Heart right ventricle (tissue), 16 donors: ENCODE measurements around the gene NSD1. TPM values are rescaled to one million over a fixed set of nuclear protein-coding genes. Genes with fewer than 3 reads are reported as not detected.

ENCODE experiments used
- ATAC-seq, 8 donors: fragments of 200-7000 bp; cut with Tn5 transposase; one replicate each; pipeline ENCODE4 v1.9.1; 2020; ENCODE audit warnings: mild to moderate bottlenecking in 8 of 8, moderate library complexity in 8 of 8, moderate number of reproducible peaks in 1 of 8
- DNase-seq, 2 donors: peaks; one replicate each; pipeline ENCODE4 v3.0.0-alpha.2; 2020
- H3K27ac ChIP-seq, 10 donors: fragments of 200-600 bp; sonication (generic) in 2 of 10; one replicate each; pipeline versions ENCODE4 v1.5.0 to v1.8.0; 2020 to 2022; ENCODE audit warnings: mild to moderate bottlenecking in 3 of 10
- H3K27me3 ChIP-seq, 7 donors: fragments of 200-600 bp; one replicate each; pipeline ENCODE4 v1.8.0; 2021 to 2022; ENCODE audit warnings: mild to moderate bottlenecking in 2 of 7
- H3K36me3 ChIP-seq, 9 donors: fragments of 200-600 bp; sonication (generic) in 1 of 9; one replicate each; pipeline versions ENCODE4 v1.5.0 to v1.8.0; 2020 to 2022; ENCODE audit warnings: mild to moderate bottlenecking in 2 of 9
- H3K4me1 ChIP-seq, 9 donors: fragments of 200-600 bp; sonication (generic) in 1 of 9; one replicate each; pipeline versions ENCODE4 v1.5.0 to v1.8.0; 2020 to 2022; ENCODE audit warnings: mild to moderate bottlenecking in 4 of 9
- H3K4me3 ChIP-seq, 10 donors: fragments of 200-600 bp; sonication (generic) in 2 of 10; one replicate each; pipeline versions ENCODE4 v1.5.0 to v1.8.0; 2020 to 2022; ENCODE audit warnings: mild to moderate bottlenecking in 7 of 10, moderate library complexity in 2 of 10
- H3K9me3 ChIP-seq, 11 donors: fragments of 200-600 bp in 10 of 11; sonication (generic) in 2 of 11; one replicate each; pipeline versions ENCODE4 v1.5.0 to v1.8.0; 2013 to 2022; ENCODE audit warnings: mild to moderate bottlenecking in 2 of 11, control low read depth in 1 of 11, moderate library complexity in 1 of 11
- WGBS, 2 donors: extraction: QIAGEN DNeasy Blood & Tissue Kit; methylation state at CpG; one replicate each; pipeline ENCODE4 v1.1.7; 2013; ENCODE audit warnings: inconsistent platforms in 1 of 2; 5-methylcytosine and 5-hydroxymethylcytosine counted together
- intact Hi-C, 10 donors: fragments of 100-400 bp; cut with DNase I; formaldehyde crosslinking; loops; one replicate each; pipeline versions ENCODE4 v1.11.1 to v1.14.2; 2022
- polyA plus RNA-seq, 2 donors: library from polyadenylated mRNA; stranded (reverse); fragments of 200-250 nt; gene quantifications; one replicate each; pipeline ENCODE4 v1.2.3, GENCODE V29; 2013
- total RNA-seq, 10 donors: library from RNA; stranded (reverse); fragmentation: NEBNext Ultra II Directional in 3 of 10; extraction: Animal tissue kit (Norgen Biotek cat#: 25700) in 3 of 10; gene quantifications; one replicate each; pipeline versions ENCODE4 v1.2.1 to v1.2.4, GENCODE V29; 2021 to 2023
- TF ChIP-seq, protein P1 (sequence below), 9 donors: fragments of 200-600 bp; sonication (generic) in 2 of 9; IDR thresholded peaks; one replicate each; pipeline versions ENCODE4 v1.5.0 to v1.8.0; 2021 to 2022; ENCODE audit warnings: antibody characterized with exemption in 9 of 9, mild to moderate bottlenecking in 5 of 9, moderate library complexity in 1 of 9
- donor health status: Arrhythmogenic right ventricular cardiomyopathy.
- donor health status: ischemic (EF 13 %, LVEDD 7.1; RV severe dilation, severe dysfunction).
- donor health status: healthy with polysubstance abuse.
- donor health status: DM: no; HTN: yes; CAD: no.
- donor health status: DM: no; HTN: no; CAD: no.
- donor health status: ischemic (EF 25% LVEDD 6.9; RV normal size, moderate dysfunction).
- donor health status: ischemic (EF 25% LVEDD 5.7; RV mildly dilated, moderate dysfunction).
- donor health status: healthy.
- donor health status: DM: yes; HTN: yes; CAD: no.
- donor health status: Ischemic cardiomyopathy.
- donor health status: ischemic (EF 35%, LVEDD 5.7; RV mildly dilated, moderate dysfunction).
- donor health status: nonischemic (EF 11% LVEDD 7.7; RV severe dilation, severe dysfunction).
- donor health status: DM: yes; HTN: yes; CAD: no.
- donor health status: PGD.
- donor health status: ischemic (EF 29% LVEDD 5.4; RV normal size, mild dysfunction).
- donor health status: nonischemic (EF 23%, LVEDD 6.1; RV moderate dilation, normal function).

The NSD1 gene
- total and polyA plus RNA-seq, 12 donors: 5.6 to 62.9 (median 47.1) TPM

DNA sequence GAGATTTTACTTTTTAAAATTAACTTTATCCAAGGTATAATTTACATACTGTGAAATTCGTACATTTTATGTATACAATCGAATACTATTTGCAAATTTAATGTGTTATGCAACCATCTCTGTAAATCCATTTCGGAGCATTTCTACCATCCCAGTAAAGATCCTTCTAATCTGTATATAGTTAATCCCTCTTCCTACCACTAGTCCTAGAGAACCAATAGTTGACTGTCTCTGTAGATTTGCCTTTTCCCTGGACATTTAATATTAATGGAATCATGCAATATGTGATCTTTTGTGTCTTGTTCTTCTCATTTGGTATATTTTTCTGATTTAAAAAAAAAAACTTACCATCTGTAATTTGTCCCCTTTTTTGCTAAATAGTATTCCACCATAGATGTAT lies 95.2 kb downstream of the NSD1 start:
- intact Hi-C loops: no loop called here
- H3K4me1 ChIP-seq: peaks cover 0 to 29% (median 18%) of the 10 kb centered on the region in 9 donors
- no peaks in the 10 kb centered on the region for H3K9me3 ChIP-seq
- TF ChIP-seq, protein P1, sequence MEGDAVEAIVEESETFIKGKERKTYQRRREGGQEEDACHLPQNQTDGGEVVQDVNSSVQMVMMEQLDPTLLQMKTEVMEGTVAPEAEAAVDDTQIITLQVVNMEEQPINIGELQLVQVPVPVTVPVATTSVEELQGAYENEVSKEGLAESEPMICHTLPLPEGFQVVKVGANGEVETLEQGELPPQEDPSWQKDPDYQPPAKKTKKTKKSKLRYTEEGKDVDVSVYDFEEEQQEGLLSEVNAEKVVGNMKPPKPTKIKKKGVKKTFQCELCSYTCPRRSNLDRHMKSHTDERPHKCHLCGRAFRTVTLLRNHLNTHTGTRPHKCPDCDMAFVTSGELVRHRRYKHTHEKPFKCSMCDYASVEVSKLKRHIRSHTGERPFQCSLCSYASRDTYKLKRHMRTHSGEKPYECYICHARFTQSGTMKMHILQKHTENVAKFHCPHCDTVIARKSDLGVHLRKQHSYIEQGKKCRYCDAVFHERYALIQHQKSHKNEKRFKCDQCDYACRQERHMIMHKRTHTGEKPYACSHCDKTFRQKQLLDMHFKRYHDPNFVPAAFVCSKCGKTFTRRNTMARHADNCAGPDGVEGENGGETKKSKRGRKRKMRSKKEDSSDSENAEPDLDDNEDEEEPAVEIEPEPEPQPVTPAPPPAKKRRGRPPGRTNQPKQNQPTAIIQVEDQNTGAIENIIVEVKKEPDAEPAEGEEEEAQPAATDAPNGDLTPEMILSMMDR (IDR thresholded peaks at IDR 0.05): no peak
- 96 to 97% methylated on average over 3 of the region's 3 CpGs for WGBS, 2 donors
- H3K4me3 ChIP-seq: no peak overlapping the region
- no peaks in the 10 kb centered on the region for H3K27me3 ChIP-seq
- DNase-seq: no peak
- ATAC-seq: no peak
- H3K27ac ChIP-seq: no peak overlapping the region
- peaks cover 0 to 28% (median 0%) of the 10 kb centered on the region in 9 donors for H3K36me3 ChIP-seq

DNA sequence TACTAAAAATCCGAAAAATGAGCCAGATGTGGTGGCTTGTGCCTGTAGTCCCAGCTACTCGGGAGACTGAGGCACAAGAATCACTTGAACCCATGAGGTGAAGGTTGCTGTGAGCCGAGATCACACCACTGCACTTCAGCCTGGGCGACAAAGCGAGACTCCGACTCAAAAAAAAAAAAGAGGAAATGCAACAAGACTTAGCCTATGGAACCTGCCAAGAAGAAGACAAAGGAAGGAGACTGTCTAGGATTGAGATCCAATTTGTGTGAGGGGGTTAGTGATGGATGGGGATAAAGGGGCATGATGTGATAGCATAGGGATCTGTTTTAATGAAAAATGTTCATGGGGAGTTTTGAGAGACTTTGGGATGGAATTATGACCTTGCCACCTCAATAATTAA lies 97.1 kb downstream of the NSD1 start:
- 84 to 85% methylated on average over 6 of the region's 6 CpGs for WGBS, 2 donors
- DNase-seq (no peak), ATAC-seq (no peak)
- Histone ChIP-seq H3K4me1 (peaks cover 0 to 42% (median 23%) of the 10 kb centered on the region in 9 donors), H3K4me3 (no peak overlapping the region), H3K36me3 (peaks cover 0 to 31% (median 0%) of the 10 kb centered on the region in 9 donors), H3K27ac (no peak overlapping the region), H3K27me3 (no peaks in the 10 kb centered on the region), H3K9me3 (no peaks in the 10 kb centered on the region)
- intact Hi-C loops: loop anchor here in 3 of 10 donors (10.0 kb wide), 2 partner anchors 106 to 116 kb away; no protein-coding TSS in a partner anchor
- TF ChIP-seq, protein P1 (IDR thresholded peaks at IDR 0.05): no peak

GRCh38 chr5:177231479-177232250 lies 98.1 kb downstream of the NSD1 start:
- DNase-seq (no peak), ATAC-seq (no peak)
- intact Hi-C loops: loop anchor here in 3 of 10 donors (10.0 kb wide), 2 partner anchors 107 to 117 kb away; no protein-coding TSS in a partner anchor
- Histone ChIP-seq H3K36me3 (peaks cover 0 to 41% (median 4%) of the 10 kb centered on the region in 9 donors), H3K4me1 (peaks cover 0 to 42% (median 23%) of the 10 kb centered on the region in 9 donors), H3K27ac (no peak overlapping the region), H3K4me3 (no peak overlapping the region), H3K9me3 (no peaks in the 10 kb centered on the region), H3K27me3 (no peaks in the 10 kb centered on the region)
- TF ChIP-seq, protein P1 (IDR thresholded peaks at IDR 0.05): no peak
- WGBS, 2 donors: 95 to 97% methylated on average over 11 of the region's 11 CpGs

GRCh38 chr5:177232358-177232757 lies 98.8 kb downstream of the NSD1 start:
- no peak for DNase-seq
- 66 to 73% methylated on average over 4 of the region's 4 CpGs for WGBS, 2 donors
- H3K27ac ChIP-seq: no peak overlapping the region
- peaks cover 0 to 48% (median 8%) of the 10 kb centered on the region in 9 donors for H3K36me3 ChIP-seq
- peaks cover 0 to 42% (median 23%) of the 10 kb centered on the region in 9 donors for H3K4me1 ChIP-seq
- TF ChIP-seq, protein P1 (IDR thresholded peaks at IDR 0.05): no peak
- H3K4me3 ChIP-seq: no peak overlapping the region
- ATAC-seq: no peak
- intact Hi-C loops: loop anchor here in 3 of 10 donors (10.0 kb wide), 2 partner anchors 108 to 118 kb away; no protein-coding TSS in a partner anchor
- no peaks in the 10 kb centered on the region for H3K27me3 ChIP-seq
- no peaks in the 10 kb centered on the region for H3K9me3 ChIP-seq
